H1 (cell line): ENCODE data around the gene RBM44. TPM values are rescaled to one million over a fixed set of nuclear protein-coding genes. Genes with fewer than 3 reads are reported as not detected.

Source experiments
- BRCA1 ChIP-seq: IDR thresholded peaks from 2 replicates; pipeline ENCODE4 v1.6.1; 2012; ENCODE audit warnings: low read depth, low read length, improper control_type of control experiment
- CHD2 ChIP-seq: IDR thresholded peaks from 2 replicates; pipeline ENCODE4 v1.6.1; 2012; ENCODE audit warnings: low read length, improper control_type of control experiment
- HDAC2 ChIP-seq, 2 experiments: fragments of 300-600 bp in 1 of 2; sonication (generic) in 1 of 2; IDR thresholded peaks; 2 replicates each; pipeline ENCODE4 v1.6.1; 2011 to 2012; ENCODE audit warnings: low read depth in 2 of 2, low read length in 2 of 2, mild to moderate bottlenecking in 2 of 2, moderate library complexity in 2 of 2, borderline replicate concordance in 1 of 2, inconsistent platforms in 1 of 2
- SAP30 ChIP-seq: fragments of 300-600 bp; sonication (generic); IDR thresholded peaks from 2 replicates; pipeline ENCODE4 v1.7.1; 2012; ENCODE audit warnings: low read length, moderate library complexity, mild to moderate bottlenecking, inconsistent platforms; ENCODE audit not compliant: insufficient read depth, insufficient replicate concordance
- ZNF274 ChIP-seq: IDR thresholded peaks from 2 replicates; pipeline ENCODE4 v1.7.0; 2012; ENCODE audit warnings: low read length, borderline replicate concordance; ENCODE audit errors: extremely low read depth
- polyA plus RNA-seq, 7 experiments: library from polyadenylated mRNA; depleted of rRNA in 3 of 7; stranded (reverse) in 5 of 7; unstranded in 2 of 7; fragments of >200 nt in 5 of 7; fragments of 200-250 nt in 2 of 7; gene quantifications; 1 replicate in 5 of 7; 2 replicates in 1 of 7; 4 replicates in 1 of 7; pipeline versions ENCODE4 v1.2.1 to v1.2.3, GENCODE V29; 2011 to 2013; ENCODE audit warnings: missing spikeins in 2 of 7, mixed read lengths in 2 of 7
- total RNA-seq: library from RNA; stranded (reverse); fragmentation: NEBNext Ultra II Directional; extraction: Animal tissue kit (Norgen Biotek cat#: 25700); gene quantifications from 2 replicates; pipeline ENCODE4 v1.2.1, GENCODE V29; 2021

RBM44 gene
- total and polyA plus RNA-seq, 2 of the 8 experiments (the other 6 are each of a cell fraction or from before 2014, with no cell fraction given) = 0.12 to 0.43 TPM

GRCh38 chr2:237779521-237779920 is 19.1 kb upstream of the RBM44 start (continued):
- no peak for TF ChIP-seq SAP30
- TF ChIP-seq ZNF274 = no peak
- no peak for TF ChIP-seq BRCA1
- no peak for TF ChIP-seq HDAC2 (IDR thresholded peaks at IDR 0.05; ENCODE audit: borderline replicate concordance in 1 of 2, low read depth in 2 of 2, low read length in 2 of 2)
- no peak for TF ChIP-seq CHD2
